Ascending aorta (tissue), 2 donors: Measurements from ENCODE around the gene IVD. TPM values are rescaled to one million over a fixed set of nuclear protein-coding genes. Genes with fewer than 3 reads are reported as not detected.

ENCODE experiments used
- DNase-seq, 2 donors: peaks; one replicate each; pipeline ENCODE4 v3.0.0-alpha.2; 2019; ENCODE audit warnings: low spot score in 2 of 2
- H3K27ac ChIP-seq, 2 donors: fragments of 200-600 bp; sonication (generic); one replicate each; pipeline ENCODE4 v1.5.1; 2016 to 2017; ENCODE audit warnings: mild to moderate bottlenecking in 1 of 2
- H3K27me3 ChIP-seq: fragments of 200-600 bp; sonication (generic); one replicate; pipeline ENCODE4 v1.5.1; 2017
- H3K36me3 ChIP-seq, 2 donors: fragments of 200-600 bp; sonication (generic); one replicate each; pipeline ENCODE4 v1.5.1; 2016
- H3K4me1 ChIP-seq, 2 donors: fragments of 200-600 bp; sonication (generic); one replicate each; pipeline ENCODE4 v1.5.1; 2016 to 2017; ENCODE audit warnings: mild to moderate bottlenecking in 1 of 2
- H3K4me3 ChIP-seq, 2 donors: fragments of 200-600 bp; sonication (generic); one replicate each; pipeline ENCODE4 v1.5.1; 2016 to 2017; ENCODE audit warnings: mild to moderate bottlenecking in 1 of 2
- H3K9me3 ChIP-seq, 2 donors: fragments of 200-600 bp; sonication (generic); one replicate each; pipeline ENCODE4 v1.5.1; 2016
- CTCF ChIP-seq, 3 experiments: fragments of 200-600 bp in 2 of 3; fragments of 450-650 bp in 1 of 3; sonication (generic) in 2 of 3; IDR thresholded peaks; one replicate each; pipeline ENCODE4 v1.5.1; 2016 to 2019; ENCODE audit warnings: antibody characterized with exemption in 3 of 3, mild to moderate bottlenecking in 1 of 3, moderate library complexity in 1 of 3
- intact Hi-C: fragments of 100-400 bp; cut with DNase I; formaldehyde crosslinking; loops from one replicate; pipeline ENCODE4 v1.15.1; 2023
- total RNA-seq: library from RNA; depleted of rRNA; stranded (reverse); fragments of >200 nt; gene quantifications from one replicate; pipeline ENCODE4 v1.1.0, GENCODE V29; 2016

The IVD gene
- total RNA-seq, 1 donor from 2014 or later, result 39.5 TPM

- peaks cover 5 to 13% of the 10 kb centered on the region in 2 donors for H3K4me1 ChIP-seq
- peak in 1 of 2 donors; percentile 81 for DNase-seq
- H3K4me3 ChIP-seq, result peak overlapping the region in 1 of 2 donors; percentile 45
- H3K36me3 ChIP-seq, result peaks cover 10 to 16% of the 10 kb centered on the region in 2 donors
- intact Hi-C loops, result loop anchor here (1.0 to 2.0 kb wide), 4 partner anchors 77 to 205 kb away; no protein-coding TSS in a partner anchor
- H3K9me3 ChIP-seq, result no peaks in the 10 kb centered on the region
- H3K27me3 ChIP-seq, result no peaks in the 10 kb centered on the region
- H3K27ac ChIP-seq, result no peak overlapping the region
- peak; percentile 94 to 97 (median 94) for TF ChIP-seq CTCF (IDR thresholded peaks at IDR 0.05)
Measured at GRCh38 chr15:40421246-40422157, 15.9 kb downstream of the IVD start.

- Histone ChIP-seq H3K27me3 (no peaks in the 10 kb centered on the region), H3K4me3 (no peak overlapping the region), H3K27ac (no peak overlapping the region), H3K36me3 (peaks cover 0 to 3% of the 10 kb centered on the region in 2 donors), H3K9me3 (no peaks in the 10 kb centered on the region), H3K4me1 (peaks cover 5 to 13% of the 10 kb centered on the region in 2 donors)
- DNase-seq, result no peak
- intact Hi-C loops, result no loop called here
- TF ChIP-seq CTCF (IDR thresholded peaks at IDR 0.05), result no peak
Measured at GRCh38 chr15:40424483-40425115, 19.0 kb downstream of the IVD start.

- H3K36me3 ChIP-seq, result peaks cover 0 to 3% of the 10 kb centered on the region in 2 donors
- no peaks in the 10 kb centered on the region for H3K9me3 ChIP-seq
- no peaks in the 10 kb centered on the region for H3K27me3 ChIP-seq
- TF ChIP-seq CTCF (IDR thresholded peaks at IDR 0.05), result no peak
- intact Hi-C loops, result no loop called here
- no peak overlapping the region for H3K27ac ChIP-seq
- H3K4me1 ChIP-seq, result peaks cover 5 to 13% of the 10 kb centered on the region in 2 donors
- no peak overlapping the region for H3K4me3 ChIP-seq
- DNase-seq, result no peak
Measured at GRCh38 chr15:40425681-40426080, 20.1 kb downstream of the IVD start.

- Histone ChIP-seq H3K27ac (no peak overlapping the region), H3K9me3 (no peaks in the 10 kb centered on the region), H3K36me3 (peaks cover 0 to 3% of the 10 kb centered on the region in 2 donors), H3K4me1 (no peaks in the 10 kb centered on the region), H3K27me3 (no peaks in the 10 kb centered on the region), H3K4me3 (no peak overlapping the region)
- DNase-seq, result no peak
- intact Hi-C loops, result no loop called here
- TF ChIP-seq CTCF (IDR thresholded peaks at IDR 0.05), result no peak
Measured at GRCh38 chr15:40427188-40427587, 21.6 kb downstream of the IVD start.

GRCh38 chr15:40428185-40428584 is 22.6 kb downstream of the IVD start:
- H3K27ac ChIP-seq, result no peak overlapping the region
- peaks cover 0 to 3% of the 10 kb centered on the region in 2 donors for H3K36me3 ChIP-seq
- H3K27me3 ChIP-seq, result no peaks in the 10 kb centered on the region
- no peaks in the 10 kb centered on the region for H3K9me3 ChIP-seq
- intact Hi-C loops, result no loop called here
- no peak for DNase-seq
- H3K4me1 ChIP-seq, result no peaks in the 10 kb centered on the region
- H3K4me3 ChIP-seq, result no peak overlapping the region
- no peak for TF ChIP-seq CTCF (IDR thresholded peaks at IDR 0.05)
